IPS-11a (cell line): Measurements from ENCODE around the gene FOXK1.

Source experiments
- H3K4me3 ChIP-seq: one replicate; pipeline ENCODE4 v1.5.1; 2013; ENCODE audit warnings: low read depth, low read length, control low read depth

Gene FOXK1

DNA sequence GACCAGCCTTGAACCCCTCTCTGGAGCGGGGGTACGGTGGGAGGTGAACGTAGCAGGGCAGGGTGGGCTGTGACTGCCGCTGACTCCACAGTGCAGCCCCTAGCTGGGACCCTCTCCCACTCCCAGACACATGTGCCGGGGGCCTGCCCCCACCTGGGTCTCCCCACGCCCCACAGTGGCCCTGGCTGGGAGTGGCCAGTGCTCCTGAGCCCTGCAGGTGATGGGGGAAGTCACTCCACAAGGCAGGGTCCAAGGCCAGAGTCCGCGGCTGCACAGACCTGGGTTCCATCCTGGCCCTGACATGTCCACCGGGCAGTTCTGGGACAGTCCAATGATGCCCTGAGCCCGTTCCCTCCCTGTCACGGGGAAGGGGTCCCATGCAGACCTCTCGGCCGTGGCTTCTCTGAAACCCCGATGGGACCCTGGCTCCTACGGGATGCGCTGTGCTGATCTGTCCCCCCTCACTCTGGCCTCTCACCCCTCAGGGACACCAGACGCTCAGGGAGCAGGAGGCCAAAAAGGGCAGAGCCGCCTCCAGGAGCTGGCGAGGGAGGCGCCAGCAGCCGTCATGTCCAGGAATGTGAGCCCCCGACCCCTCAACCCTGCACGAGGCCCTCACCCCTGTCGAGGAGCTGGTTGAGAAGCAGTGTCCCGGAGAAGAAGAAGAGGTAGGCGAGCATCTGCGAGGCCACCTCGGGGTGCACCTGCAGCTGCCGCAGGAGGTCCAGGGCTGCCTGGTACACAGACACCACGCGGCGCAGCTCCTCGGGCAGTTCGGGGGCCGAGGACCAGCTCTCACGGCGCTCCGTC is 133.7 kb downstream of the FOXK1 start:
- no peak overlapping the region for H3K4me3 ChIP-seq

GRCh38 chr7:4816419-4817080 is 134.5 kb downstream of the FOXK1 start:
- H3K4me3 ChIP-seq, result no peak overlapping the region

- no peak overlapping the region for H3K4me3 ChIP-seq
Observed at GRCh38 chr7:4817178-4817901, 135.2 kb downstream of the FOXK1 start.

DNA sequence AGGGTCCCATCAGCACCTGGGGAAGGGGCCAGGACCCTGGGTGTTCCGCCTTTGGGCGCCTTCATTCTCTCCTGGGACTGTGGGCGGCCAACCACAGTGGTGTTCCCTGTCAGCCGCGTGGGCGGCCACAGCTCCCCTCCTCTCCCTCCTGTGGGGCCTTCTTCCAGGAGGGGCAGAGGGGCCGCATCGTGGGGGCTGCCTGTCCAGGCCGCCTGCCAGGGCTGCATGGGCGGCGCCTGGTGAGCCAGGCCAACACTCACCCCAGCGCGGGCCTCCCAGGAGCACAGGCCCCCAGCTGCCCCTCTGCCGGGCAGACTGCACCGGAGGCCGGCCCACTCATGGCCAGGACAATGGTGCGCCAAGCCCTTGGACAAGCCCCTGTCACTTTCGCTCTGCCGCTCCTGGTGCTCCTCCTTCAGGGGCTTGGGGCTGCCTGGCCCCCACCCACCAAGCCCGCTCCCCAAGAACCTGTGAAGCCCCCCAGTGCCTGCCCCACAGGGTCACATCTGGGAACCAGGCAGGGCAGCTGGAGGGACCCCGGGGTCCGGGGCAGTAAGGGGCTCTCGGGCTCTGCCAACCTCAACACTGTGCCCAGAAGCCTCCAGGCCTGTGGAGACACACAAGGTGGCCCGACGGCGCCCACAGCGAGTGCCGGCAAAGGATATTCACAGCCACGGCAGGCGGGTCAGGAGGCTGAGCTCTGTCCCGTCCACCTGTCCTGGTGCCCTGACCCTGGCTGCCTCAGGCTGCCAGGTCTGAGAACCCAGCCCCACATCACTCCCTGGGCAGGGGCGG is 136.1 kb downstream of the FOXK1 start:
- H3K4me3 ChIP-seq, result no peak overlapping the region

- no peak overlapping the region for H3K4me3 ChIP-seq
Observed at GRCh38 chr7:4819560-4820404, 137.7 kb downstream of the FOXK1 start.

DNA sequence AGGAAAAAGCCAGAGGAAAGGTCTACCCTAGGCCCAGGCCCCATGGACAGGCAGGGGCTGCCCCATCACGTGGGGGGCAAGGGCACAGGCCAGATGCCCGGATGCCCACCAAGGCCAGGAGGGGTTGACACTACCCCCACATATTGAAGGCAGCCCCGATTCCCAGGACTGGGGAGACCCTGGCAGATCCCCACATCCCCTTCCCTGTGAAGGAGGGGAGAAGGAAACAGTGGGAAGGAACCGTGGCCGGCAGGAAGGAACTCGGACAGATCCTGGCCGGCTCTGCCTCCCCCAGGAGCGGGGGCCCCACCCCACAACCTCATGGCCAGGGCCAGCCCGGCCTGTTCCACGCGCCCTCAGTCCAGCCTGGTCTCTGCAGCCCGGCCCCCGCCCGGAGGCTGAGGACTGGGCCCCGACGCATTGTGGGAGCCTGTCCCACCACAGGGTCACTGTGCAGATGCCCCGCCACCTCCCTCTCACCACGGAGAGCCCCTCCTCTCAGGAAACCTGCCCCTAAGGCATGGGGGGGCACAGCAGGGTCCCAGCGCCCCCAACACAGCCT is 138.4 kb downstream of the FOXK1 start:
- no peak overlapping the region for H3K4me3 ChIP-seq
